Activated CD4-positive, alpha-beta T cell treated with anti-CD3 and anti-CD28 coated beads, Interleukin-2, amount 50 U/mL, for 24 hours (primary cell): ENCODE measurements around the gene SLC39A10.
"Not testable (repeated sequence)": the region's sequence is repeated elsewhere in the genome, so short reads cannot be mapped to it uniquely, and the experiment has no call there.

Experiments
- DNase-seq, 2 donors: peaks; one replicate each; pipeline ENCODE4 v3.0.0-alpha.2; 2020; ENCODE audit warnings: low read depth in 1 of 2, low spot score in 1 of 2

Gene SLC39A10

GRCh38 chr2:195671563-195671962, 14.5 kb downstream of the SLC39A10 start:
- no peak for DNase-seq

GRCh38 chr2:195672674-195673073, 15.6 kb downstream of the SLC39A10 start:
- DNase-seq, result no peak

GRCh38 chr2:195674491-195675221, 17.6 kb downstream of the SLC39A10 start:
- DNase-seq, result no peak

- no peak for DNase-seq
These were observed 18.9 kb downstream of the SLC39A10 start for GRCh38 chr2:195675783-195676427.

- no peak for DNase-seq
These were observed 20.3 kb downstream of the SLC39A10 start for GRCh38 chr2:195677290-195677689.

GRCh38 chr2:195677884-195678283, 20.9 kb downstream of the SLC39A10 start:
- no peak for DNase-seq

- no peak for DNase-seq
These were observed 25.1 kb downstream of the SLC39A10 start for GRCh38 chr2:195682077-195682476.

- DNase-seq, result no peak
These were observed 26.1 kb downstream of the SLC39A10 start for GRCh38 chr2:195683174-195683573.

- DNase-seq, result no peak
These were observed 29.5 kb downstream of the SLC39A10 start for GRCh38 chr2:195686564-195686963.

- DNase-seq, result no peak
These were observed 30.5 kb downstream of the SLC39A10 start for GRCh38 chr2:195687320-195688086.

- DNase-seq, result not testable (repeated sequence)
These were observed 35.5 kb downstream of the SLC39A10 start for GRCh38 chr2:195692531-195692930.

GRCh38 chr2:195694553-195694952, 37.5 kb downstream of the SLC39A10 start:
- DNase-seq, result no peak

GRCh38 chr2:195695002-195695631, 38.1 kb downstream of the SLC39A10 start:
- no peak for DNase-seq

GRCh38 chr2:195696012-195696411, 39.0 kb downstream of the SLC39A10 start:
- DNase-seq, result no peak

GRCh38 chr2:195697681-195698220, 40.7 kb downstream of the SLC39A10 start:
- no peak for DNase-seq

GRCh38 chr2:195700480-195700879, 43.5 kb downstream of the SLC39A10 start:
- DNase-seq, result no peak

GRCh38 chr2:195706161-195706900, 49.3 kb downstream of the SLC39A10 start:
- DNase-seq, result no peak

GRCh38 chr2:195709901-195710806, 53.1 kb downstream of the SLC39A10 start:
- DNase-seq, result no peak

GRCh38 chr2:195711478-195711877, 54.5 kb downstream of the SLC39A10 start:
- DNase-seq, result no peak

GRCh38 chr2:195716466-195716865, 59.4 kb downstream of the SLC39A10 start:
- DNase-seq, result no peak
